ENCODE data around the gene ARHGDIA. TPM values are rescaled to one million over a fixed set of nuclear protein-coding genes. Genes with fewer than 3 reads are reported as not detected.

The ARHGDIA gene
- total and polyA plus RNA-seq, 12 donors = 89.9 to 263 (median 110) TPM

DNA sequence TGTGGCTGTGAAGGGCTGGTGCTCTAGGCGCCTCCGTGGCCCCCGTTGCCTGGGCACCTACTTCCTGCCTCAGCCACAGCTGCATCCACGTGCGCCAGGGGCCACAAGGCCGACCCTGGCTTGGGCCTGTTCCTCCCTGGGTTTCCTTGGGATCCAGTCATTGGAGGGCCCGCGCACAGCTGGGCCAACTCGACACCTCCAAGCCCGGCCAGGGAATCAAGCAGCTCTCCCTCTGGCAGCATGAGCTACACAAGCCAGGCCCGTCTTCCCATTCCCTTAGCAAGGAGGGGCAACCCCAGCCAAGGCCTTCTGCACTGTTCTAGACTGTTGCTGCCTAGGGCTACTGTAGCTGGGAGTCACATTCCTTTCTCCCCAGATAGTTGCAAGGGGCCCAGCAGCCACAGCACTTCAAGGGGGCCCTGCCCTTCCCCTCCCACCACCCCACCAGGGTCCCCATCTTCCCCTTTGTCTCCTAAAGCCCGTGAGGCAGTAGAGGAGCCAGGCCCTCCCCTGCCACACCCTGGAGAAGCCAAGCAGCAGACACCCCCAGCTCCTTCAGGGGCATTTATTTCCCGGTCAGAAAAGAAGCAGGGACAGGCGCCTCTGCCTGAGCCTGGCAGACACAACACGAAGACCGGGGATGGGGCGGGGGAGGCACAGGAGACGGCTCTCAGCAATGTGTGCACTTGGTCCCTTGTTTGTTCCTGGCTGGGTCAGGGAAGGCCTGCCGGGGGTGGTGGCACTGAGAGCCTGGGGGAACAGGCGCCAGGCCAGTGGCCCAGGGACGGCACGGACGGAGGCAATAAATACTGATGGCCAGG is 3.8 kb downstream of the ARHGDIA start:
- no peak for DNase-seq
- intact Hi-C loops (cut with DNase I) = no loop called here

DNA sequence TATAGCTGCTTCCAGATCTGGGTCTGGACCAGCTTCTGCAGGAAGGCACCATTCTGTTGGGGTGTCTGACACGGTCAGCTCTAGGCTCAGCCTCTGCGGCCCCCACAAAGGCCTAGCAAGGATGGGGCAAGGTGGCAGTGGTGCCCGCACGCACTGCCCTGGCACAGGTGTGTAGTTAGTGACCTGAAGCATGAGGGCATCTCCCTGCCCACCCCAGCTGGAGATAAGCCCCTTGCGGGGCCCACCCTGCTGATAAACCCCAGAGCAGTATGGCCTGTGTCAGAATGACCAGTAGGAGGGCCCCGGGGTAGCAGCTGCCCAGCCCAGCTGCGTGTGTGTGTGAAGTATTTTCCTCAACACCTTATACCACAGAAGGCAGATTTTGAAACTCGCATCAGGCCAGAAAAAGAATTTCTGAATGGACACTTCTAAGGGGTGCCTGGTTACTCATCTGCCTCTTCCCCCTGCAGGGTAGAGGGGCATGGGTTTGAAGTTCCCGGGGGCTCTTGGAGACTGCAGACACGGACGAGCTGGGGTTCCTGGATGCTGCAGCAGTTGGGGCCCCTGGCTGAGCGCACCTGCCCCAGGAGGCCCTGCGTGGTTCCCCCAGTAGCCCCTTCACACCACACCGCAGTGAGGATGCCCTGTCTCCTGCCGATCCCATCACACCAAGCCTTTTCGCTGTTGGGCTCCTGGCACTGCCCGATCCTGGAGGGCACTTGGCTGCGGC is 4.5 kb downstream of the ARHGDIA start:
- peaks cover 33 to 85% (median 59%) of the 10 kb centered on the region in 9 donors for H3K4me1 ChIP-seq
- peaks cover 0 to 62% (median 20%) of the 10 kb centered on the region in 9 donors for H3K36me3 ChIP-seq
- peak overlapping the region in 5 of 10 donors; percentile 57 to 99 (median 99) for H3K27ac ChIP-seq
- intact Hi-C loops (cut with DNase I) = no loop called here
- ATAC-seq (peak in 1 of 8 donors; percentile 2), DNase-seq (no peak)
- no peaks in the 10 kb centered on the region for H3K9me3 ChIP-seq
- no peak overlapping the region for H3K4me3 ChIP-seq
- H3K27me3 ChIP-seq = no peaks in the 10 kb centered on the region
- WGBS, 2 donors = 72 to 75% methylated on average over 18 of the region's 18 CpGs
- TF ChIP-seq, protein P1, sequence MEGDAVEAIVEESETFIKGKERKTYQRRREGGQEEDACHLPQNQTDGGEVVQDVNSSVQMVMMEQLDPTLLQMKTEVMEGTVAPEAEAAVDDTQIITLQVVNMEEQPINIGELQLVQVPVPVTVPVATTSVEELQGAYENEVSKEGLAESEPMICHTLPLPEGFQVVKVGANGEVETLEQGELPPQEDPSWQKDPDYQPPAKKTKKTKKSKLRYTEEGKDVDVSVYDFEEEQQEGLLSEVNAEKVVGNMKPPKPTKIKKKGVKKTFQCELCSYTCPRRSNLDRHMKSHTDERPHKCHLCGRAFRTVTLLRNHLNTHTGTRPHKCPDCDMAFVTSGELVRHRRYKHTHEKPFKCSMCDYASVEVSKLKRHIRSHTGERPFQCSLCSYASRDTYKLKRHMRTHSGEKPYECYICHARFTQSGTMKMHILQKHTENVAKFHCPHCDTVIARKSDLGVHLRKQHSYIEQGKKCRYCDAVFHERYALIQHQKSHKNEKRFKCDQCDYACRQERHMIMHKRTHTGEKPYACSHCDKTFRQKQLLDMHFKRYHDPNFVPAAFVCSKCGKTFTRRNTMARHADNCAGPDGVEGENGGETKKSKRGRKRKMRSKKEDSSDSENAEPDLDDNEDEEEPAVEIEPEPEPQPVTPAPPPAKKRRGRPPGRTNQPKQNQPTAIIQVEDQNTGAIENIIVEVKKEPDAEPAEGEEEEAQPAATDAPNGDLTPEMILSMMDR (IDR thresholded peaks at IDR 0.05) = no peak

More for the DNA sequence above, 3.8 kb downstream of the ARHGDIA start:
- no peak overlapping the region for H3K4me3 ChIP-seq
- H3K9me3 ChIP-seq = no peaks in the 10 kb centered on the region
- 53% methylated on average over 23 of the region's 23 CpGs for WGBS, 2 donors
- TF ChIP-seq, protein P1 (IDR thresholded peaks at IDR 0.05) = no peak
- H3K36me3 ChIP-seq = peaks cover 0 to 62% (median 20%) of the 10 kb centered on the region in 9 donors
- peak in 4 of 8 donors; percentile 0 to 2 (median 1) for ATAC-seq
- peak overlapping the region in 7 of 10 donors; percentile 6 to 99 (median 95) for H3K27ac ChIP-seq
- peaks cover 27 to 85% (median 58%) of the 10 kb centered on the region in 9 donors for H3K4me1 ChIP-seq
- H3K27me3 ChIP-seq = no peaks in the 10 kb centered on the region

DNA sequence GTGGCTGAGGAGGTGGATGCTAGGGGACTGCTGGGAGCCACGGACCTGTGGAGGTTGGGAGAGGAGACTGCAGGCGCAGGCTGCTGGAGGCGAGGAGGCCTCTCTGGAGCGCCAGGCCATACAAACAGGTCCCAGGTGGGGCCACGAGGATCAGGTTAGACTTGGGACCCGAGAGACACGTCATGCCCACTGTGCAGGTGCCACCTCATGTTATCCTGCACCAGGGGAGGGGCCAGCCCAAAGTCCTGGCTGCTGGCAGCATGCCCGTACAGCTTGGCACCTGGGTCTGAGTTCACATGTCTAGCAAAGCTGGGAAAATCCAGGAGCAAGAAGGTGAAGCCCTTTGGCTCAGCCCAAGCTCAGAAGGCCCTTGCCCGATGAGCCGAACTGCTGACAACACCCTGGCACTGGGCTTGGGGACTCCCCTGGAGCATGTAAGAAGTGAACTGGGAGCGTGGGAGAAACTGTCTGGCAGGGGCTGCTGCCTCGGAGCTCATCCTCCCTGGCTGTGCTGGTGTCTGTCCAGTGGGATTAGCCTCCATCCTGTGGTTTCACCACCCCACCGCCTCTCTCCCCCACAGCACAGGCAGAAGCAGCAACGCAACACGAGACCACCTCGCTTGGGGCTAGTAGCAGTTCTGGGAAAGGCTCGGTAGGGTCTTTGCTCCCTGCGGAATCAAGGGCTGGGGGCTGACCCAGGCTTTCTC is 5.3 kb downstream of the ARHGDIA start:
- intact Hi-C loops (cut with DNase I) = no loop called here
- ATAC-seq (no peak), DNase-seq (no peak)
- Histone ChIP-seq H3K36me3 (peaks cover 0 to 62% (median 20%) of the 10 kb centered on the region in 9 donors), H3K4me3 (no peak overlapping the region), H3K27me3 (no peaks in the 10 kb centered on the region), H3K9me3 (no peaks in the 10 kb centered on the region), H3K4me1 (peaks cover 35 to 84% (median 63%) of the 10 kb centered on the region in 9 donors), H3K27ac (peak overlapping the region in 2 of 10 donors; percentile 7 to 20)
- TF ChIP-seq, protein P1 (IDR thresholded peaks at IDR 0.05) = no peak
- WGBS, 2 donors = 62 to 65% methylated on average over 18 of the region's 18 CpGs

DNA sequence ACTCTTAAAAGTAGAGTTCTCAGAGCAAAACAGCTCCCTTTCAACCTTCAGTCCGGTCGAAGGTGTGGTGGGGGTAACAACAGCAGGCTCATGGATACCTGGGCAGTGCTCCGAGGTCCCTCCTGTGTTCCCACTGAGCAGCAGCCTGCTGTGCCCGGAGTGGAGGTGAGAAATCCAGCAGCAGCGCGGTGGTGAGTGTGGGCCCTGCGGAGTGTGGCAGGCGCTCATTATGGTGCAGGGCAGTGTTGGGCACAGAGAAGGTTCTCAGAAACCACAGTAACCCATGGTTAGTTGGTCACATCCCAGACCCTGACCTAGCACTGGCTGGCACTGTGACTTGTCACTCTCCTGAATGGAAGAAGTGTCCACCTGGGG is 5.8 kb downstream of the ARHGDIA start:
- intact Hi-C loops (cut with DNase I) = no loop called here
- no peak for DNase-seq
- peaks cover 35 to 83% (median 62%) of the 10 kb centered on the region in 9 donors for H3K4me1 ChIP-seq

More for the DNA sequence above, 5.8 kb downstream of the ARHGDIA start:
- ATAC-seq = no peak
- no peak overlapping the region for H3K4me3 ChIP-seq
- TF ChIP-seq, protein P1 (IDR thresholded peaks at IDR 0.05) = no peak
- H3K36me3 ChIP-seq = peaks cover 0 to 62% (median 20%) of the 10 kb centered on the region in 9 donors
- 97% methylated on average over 8 of the region's 8 CpGs for WGBS, 2 donors
- no peaks in the 10 kb centered on the region for H3K9me3 ChIP-seq
- H3K27ac ChIP-seq = no peak overlapping the region
- no peaks in the 10 kb centered on the region for H3K27me3 ChIP-seq

Measured in heart right ventricle (tissue), 16 donors.